Chondrocyte (in vitro differentiated cells): ENCODE results near the gene ALK. TPM values are rescaled to one million over a fixed set of nuclear protein-coding genes. Genes with fewer than 3 reads are reported as not detected.

Experiments
- DNase-seq: peaks from one replicate; pipeline ENCODE4 v3.0.0; 2021; ENCODE audit warnings: mixed read lengths, low spot score
- H3K27ac Mint-ChIP-seq: one replicate; pipeline ENCODE4 v1.8.0; 2021; ENCODE audit warnings: mild to moderate bottlenecking, moderate library complexity, mixed read lengths; ENCODE audit not compliant: unreplicated experiment
- H3K27me3 Mint-ChIP-seq: 2 replicates; pipeline ENCODE4 v1.8.0; 2021; ENCODE audit warnings: low read depth, mixed read lengths
- H3K36me3 Mint-ChIP-seq: 2 replicates; pipeline ENCODE4 v1.8.0; 2021; ENCODE audit warnings: low read depth, mixed read lengths
- H3K4me1 Mint-ChIP-seq: 2 replicates; pipeline ENCODE4 v1.8.0; 2021; ENCODE audit warnings: low read depth, mild to moderate bottlenecking, mixed read lengths
- H3K4me3 Mint-ChIP-seq: one replicate; pipeline ENCODE4 v1.8.0; 2021; ENCODE audit warnings: mild to moderate bottlenecking, moderate library complexity, mixed read lengths; ENCODE audit not compliant: unreplicated experiment
- H3K9me3 Mint-ChIP-seq: 2 replicates; pipeline ENCODE4 v1.8.0; 2021; ENCODE audit warnings: low read depth, mixed read lengths
- CTCF ChIP-seq: fragments of 200-600 bp; sonication (generic); IDR thresholded peaks from 2 replicates; pipeline ENCODE4 v1.5.0; 2021; ENCODE audit warnings: antibody characterized with exemption, mild to moderate bottlenecking, moderate library complexity
- total RNA-seq: library from RNA; stranded (reverse); gene quantifications from 3 replicates; pipeline ENCODE4 v1.2.1, GENCODE V29; 2021

ALK gene
- total RNA-seq, 1 donor from 2014 or later = 0.07 TPM

GRCh38 chr2:29209551-29209950 is 711.8 kb downstream of the ALK start:
- Mint-ChIP-seq H3K36me3 (peaks cover 6% of the 10 kb centered on the region), H3K27me3 (no peaks in the 10 kb centered on the region), H3K4me1 (no peaks in the 10 kb centered on the region), H3K9me3 (no peaks in the 10 kb centered on the region), H3K4me3 (no peak overlapping the region), H3K27ac (no peak overlapping the region)
- no peak for DNase-seq
- no peak for TF ChIP-seq CTCF

- Mint-ChIP-seq H3K4me1 (no peaks in the 10 kb centered on the region), H3K9me3 (no peaks in the 10 kb centered on the region), H3K27ac (no peak overlapping the region), H3K27me3 (no peaks in the 10 kb centered on the region), H3K4me3 (no peak overlapping the region), H3K36me3 (peaks cover 7% of the 10 kb centered on the region)
- DNase-seq = no peak
- no peak for TF ChIP-seq CTCF
These were observed 713.8 kb downstream of the ALK start for GRCh38 chr2:29207352-29208148.

- TF ChIP-seq CTCF = no peak
- H3K4me3 Mint-ChIP-seq = no peak overlapping the region
- no peak overlapping the region for H3K27ac Mint-ChIP-seq
- no peak for DNase-seq
- H3K4me1 Mint-ChIP-seq = no peaks in the 10 kb centered on the region
- peaks cover 7% of the 10 kb centered on the region for H3K36me3 Mint-ChIP-seq
- no peaks in the 10 kb centered on the region for H3K27me3 Mint-ChIP-seq
- H3K9me3 Mint-ChIP-seq = no peaks in the 10 kb centered on the region
These were observed 714.4 kb downstream of the ALK start for GRCh38 chr2:29206941-29207340.

- Mint-ChIP-seq H3K4me3 (no peak overlapping the region), H3K4me1 (no peaks in the 10 kb centered on the region), H3K27ac (no peak overlapping the region), H3K36me3 (peaks cover 2% of the 10 kb centered on the region), H3K9me3 (no peaks in the 10 kb centered on the region), H3K27me3 (no peaks in the 10 kb centered on the region)
- no peak for TF ChIP-seq CTCF
- DNase-seq = no peak
These were observed 718.4 kb downstream of the ALK start for GRCh38 chr2:29202819-29203495.

- H3K4me3 Mint-ChIP-seq = no peak overlapping the region
- TF ChIP-seq CTCF = no peak
- H3K9me3 Mint-ChIP-seq = no peaks in the 10 kb centered on the region
- peaks cover 2% of the 10 kb centered on the region for H3K36me3 Mint-ChIP-seq
- H3K4me1 Mint-ChIP-seq = no peaks in the 10 kb centered on the region
- no peak overlapping the region for H3K27ac Mint-ChIP-seq
- no peaks in the 10 kb centered on the region for H3K27me3 Mint-ChIP-seq
- DNase-seq = no peak
These were observed 719.4 kb downstream of the ALK start for GRCh38 chr2:29201979-29202378.
